ENCODE results near the gene GMFB.

GMFB gene

DNA sequence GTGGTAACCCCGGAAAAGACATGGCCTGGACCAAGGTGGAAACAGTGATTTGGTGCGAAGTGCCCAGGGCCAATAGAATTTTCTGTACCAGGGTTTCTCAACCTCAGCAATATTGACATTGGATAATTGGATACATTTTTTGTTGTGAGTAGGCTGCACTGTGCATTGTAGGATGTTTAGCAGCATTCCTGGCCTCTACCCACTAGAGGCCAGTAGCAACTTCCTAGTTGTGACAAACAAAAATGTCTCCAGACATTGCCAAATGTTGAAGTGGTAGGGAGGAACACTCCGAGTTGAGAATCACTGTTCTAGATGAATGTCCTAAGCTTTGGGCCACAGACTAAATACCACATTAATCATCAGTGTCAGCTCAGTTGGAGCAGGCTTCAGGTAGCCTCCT lies 14.7 kb upstream of the GMFB start:
- peak; percentile 38; the same call in 1 of the 2 replicates for TF ChIP-seq CTCF (IDR thresholded peaks at IDR 0.05; ENCODE audit: low read depth, low read length)

DNA sequence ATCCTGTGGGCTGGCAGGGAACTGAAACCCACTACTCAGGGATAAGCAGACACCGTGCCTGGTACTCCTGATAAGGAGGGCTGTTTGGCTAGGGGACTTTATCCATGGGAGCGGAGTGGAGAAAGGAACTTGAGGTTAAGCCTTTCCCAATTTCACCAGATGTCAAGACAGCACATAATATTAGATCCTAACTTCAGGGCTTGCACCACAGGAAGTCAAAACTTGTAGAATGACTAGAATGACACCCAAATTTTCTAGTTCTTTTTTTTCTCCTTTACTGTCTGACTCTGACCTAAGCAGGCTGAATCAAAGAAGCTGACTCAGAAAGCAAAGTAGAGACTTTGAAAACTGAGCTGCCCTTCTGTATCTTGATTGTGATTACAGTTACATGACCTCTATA lies 13.8 kb upstream of the GMFB start:
- no peak for TF ChIP-seq CTCF (IDR thresholded peaks at IDR 0.05; ENCODE audit: low read depth, low read length)
- no peak overlapping the region for H3K4me3 ChIP-seq (ENCODE audit: low read depth, low read length)

More for the DNA sequence above, 14.7 kb upstream of the GMFB start:
- no peak overlapping the region for H3K4me3 ChIP-seq (ENCODE audit: low read depth, low read length)

GRCh38 chr14:54501480-54501879 lies 12.7 kb upstream of the GMFB start:
- no peak overlapping the region for H3K4me3 ChIP-seq (ENCODE audit: low read depth, low read length)
- no peak for TF ChIP-seq CTCF (IDR thresholded peaks at IDR 0.05; ENCODE audit: low read depth, low read length)

DNA sequence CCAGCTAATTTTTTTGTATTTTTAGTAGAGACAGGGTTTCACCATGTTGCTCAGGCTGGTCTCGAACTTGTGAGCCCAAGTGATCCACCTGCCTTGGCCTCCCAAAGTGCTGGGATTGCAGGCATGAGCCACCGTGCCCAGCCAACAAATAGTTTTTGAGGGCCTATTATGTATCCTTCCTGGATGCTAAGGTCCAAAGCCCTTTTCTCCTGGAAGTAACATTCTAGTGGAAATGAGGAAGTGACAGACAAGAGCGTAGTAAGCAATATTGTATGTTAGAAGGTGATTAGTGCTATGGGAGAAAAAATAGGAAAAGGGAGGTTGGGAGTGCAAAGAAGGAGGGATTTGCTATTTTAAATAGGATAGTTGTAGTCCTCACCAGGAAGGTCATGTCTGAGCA lies 12.0 kb upstream of the GMFB start:
- no peak for TF ChIP-seq CTCF (IDR thresholded peaks at IDR 0.05; ENCODE audit: low read depth, low read length)
- no peak overlapping the region for H3K4me3 ChIP-seq (ENCODE audit: low read depth, low read length)

- H3K4me3 ChIP-seq (ENCODE audit: low read depth, low read length), result no peak overlapping the region
- no peak for TF ChIP-seq CTCF (IDR thresholded peaks at IDR 0.05; ENCODE audit: low read depth, low read length)
Observed at GRCh38 chr14:54498579-54498978, 9.8 kb upstream of the GMFB start.

DNA sequence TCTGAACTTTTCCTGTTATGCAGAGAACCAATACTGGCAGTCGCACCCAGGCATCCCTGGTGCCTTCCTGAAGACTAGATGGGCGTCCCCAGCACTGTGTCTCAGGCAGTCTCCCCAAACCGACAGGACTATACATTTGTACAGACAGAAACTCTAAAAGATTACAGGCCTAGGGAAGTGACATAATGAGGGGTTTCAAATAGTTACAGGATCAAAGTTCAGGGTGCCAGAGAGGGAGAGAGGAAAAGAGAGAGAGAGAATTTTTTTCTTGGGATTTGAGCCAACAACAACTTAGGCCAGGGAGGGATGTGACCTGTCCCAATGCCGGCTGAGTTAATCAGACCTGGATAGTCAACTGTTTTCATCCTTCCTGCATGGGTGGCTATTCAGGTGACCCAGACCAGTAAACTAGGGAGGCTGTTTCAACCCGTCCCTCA lies 9.3 kb upstream of the GMFB start:
- no peak overlapping the region for H3K4me3 ChIP-seq (ENCODE audit: low read depth, low read length)
- no peak for TF ChIP-seq CTCF (IDR thresholded peaks at IDR 0.05; ENCODE audit: low read depth, low read length)

GRCh38 chr14:54497224-54497623 lies 8.4 kb upstream of the GMFB start:
- TF ChIP-seq CTCF (IDR thresholded peaks at IDR 0.05; ENCODE audit: low read depth, low read length), result no peak
- H3K4me3 ChIP-seq (ENCODE audit: low read depth, low read length), result no peak overlapping the region
